Measurements from ENCODE around the gene CDKN2D. TPM values are rescaled to one million over a fixed set of nuclear protein-coding genes. Genes with fewer than 3 reads are reported as not detected.

CDKN2D gene
- total RNA-seq, 2 experiments from 2014 or later: 22.4 to 26.6 TPM

DNA sequence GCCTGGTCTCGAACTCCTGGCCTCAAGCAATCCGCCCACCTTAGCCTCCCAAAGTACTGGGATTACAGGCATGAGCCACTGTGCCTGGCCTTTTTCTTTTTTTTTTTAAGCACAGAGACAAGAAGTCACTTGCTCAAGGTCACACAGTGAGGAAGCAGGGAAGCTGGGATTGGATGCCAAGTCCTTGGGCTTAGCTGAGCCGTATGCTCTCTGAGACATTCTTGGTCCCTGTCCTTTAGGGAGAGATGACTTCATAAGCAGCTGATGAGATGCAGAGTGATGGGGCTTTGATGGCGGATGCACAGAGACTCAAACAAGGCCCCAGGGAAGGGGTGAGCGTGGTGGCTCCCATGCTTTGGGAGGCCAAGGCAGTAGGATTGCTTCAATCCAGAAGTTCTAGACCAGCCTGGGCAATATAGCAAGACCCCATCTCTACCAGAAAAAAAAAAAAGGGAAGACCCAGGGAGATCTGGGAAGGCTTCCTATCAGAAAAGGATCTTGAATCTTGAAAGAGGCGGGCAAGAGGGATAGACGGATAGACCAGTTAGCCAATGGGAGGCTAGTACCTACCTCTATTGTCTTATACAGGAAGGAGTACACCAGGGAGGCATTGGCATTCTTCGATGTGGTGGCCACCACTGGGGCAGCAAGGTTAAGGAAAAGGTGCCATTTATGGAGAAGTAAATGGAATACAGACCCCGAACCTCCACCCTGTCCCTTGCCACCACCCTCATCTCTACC is 14.4 kb upstream of the CDKN2D start:
- CTCF ChIA-PET (ENCODE audit: unreplicated experiment): no interaction called here
- H3K9me3 ChIP-seq (ENCODE audit: low read length): no peaks in the 10 kb centered on the region
- TF ChIP-seq EZH2phosphoT487 (IDR thresholded peaks at IDR 0.05; ENCODE audit: borderline replicate concordance, low read depth, low read length): no peak
- TF ChIP-seq, protein P1, sequence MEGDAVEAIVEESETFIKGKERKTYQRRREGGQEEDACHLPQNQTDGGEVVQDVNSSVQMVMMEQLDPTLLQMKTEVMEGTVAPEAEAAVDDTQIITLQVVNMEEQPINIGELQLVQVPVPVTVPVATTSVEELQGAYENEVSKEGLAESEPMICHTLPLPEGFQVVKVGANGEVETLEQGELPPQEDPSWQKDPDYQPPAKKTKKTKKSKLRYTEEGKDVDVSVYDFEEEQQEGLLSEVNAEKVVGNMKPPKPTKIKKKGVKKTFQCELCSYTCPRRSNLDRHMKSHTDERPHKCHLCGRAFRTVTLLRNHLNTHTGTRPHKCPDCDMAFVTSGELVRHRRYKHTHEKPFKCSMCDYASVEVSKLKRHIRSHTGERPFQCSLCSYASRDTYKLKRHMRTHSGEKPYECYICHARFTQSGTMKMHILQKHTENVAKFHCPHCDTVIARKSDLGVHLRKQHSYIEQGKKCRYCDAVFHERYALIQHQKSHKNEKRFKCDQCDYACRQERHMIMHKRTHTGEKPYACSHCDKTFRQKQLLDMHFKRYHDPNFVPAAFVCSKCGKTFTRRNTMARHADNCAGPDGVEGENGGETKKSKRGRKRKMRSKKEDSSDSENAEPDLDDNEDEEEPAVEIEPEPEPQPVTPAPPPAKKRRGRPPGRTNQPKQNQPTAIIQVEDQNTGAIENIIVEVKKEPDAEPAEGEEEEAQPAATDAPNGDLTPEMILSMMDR (conservative IDR thresholded peaks at IDR 0.05; ENCODE audit: low read length): no peak
- no peak overlapping the region for H2AFZ ChIP-seq (ENCODE audit: low read length)
- no peaks in the 10 kb centered on the region for H3K36me3 ChIP-seq (ENCODE audit: insufficient read depth, low read length)
- DNase-seq (ENCODE audit: low spot score): no peak
- BruUV-seq (replicated peaks): no TSS peak
- no peak overlapping the region for H3K4me3 ChIP-seq (ENCODE audit: low read depth, low read length, poor library complexity, severe bottlenecking)
- no peaks in the 10 kb centered on the region for H3K79me2 ChIP-seq (ENCODE audit: insufficient read depth, low read depth, low read length)
- H3K9me2 ChIP-seq (ENCODE audit: insufficient read depth, low read length): no peaks in the 10 kb centered on the region
- intact Hi-C loops (cut with micrococcal nuclease; ENCODE audit: unreplicated experiment): no loop called here
- H4K20me1 ChIP-seq (ENCODE audit: insufficient read depth, low read length): no peaks in the 10 kb centered on the region
- no peak overlapping the region for H3K4me2 ChIP-seq (ENCODE audit: low read length)
- no peak overlapping the region for H3K27ac ChIP-seq (ENCODE audit: low read depth, low read length, poor library complexity, severe bottlenecking)
- peaks cover 31% of the 10 kb centered on the region for H3K4me1 ChIP-seq (ENCODE audit: insufficient read depth, low read length, poor library complexity, severe bottlenecking)
- POLR2A ChIA-PET: interaction anchor here (1.0 to 2.6 kb wide), 2 partner anchors 9 to 20 kb away, joined by 4 to 22 read pairs; no protein-coding TSS in a partner anchor

DNA sequence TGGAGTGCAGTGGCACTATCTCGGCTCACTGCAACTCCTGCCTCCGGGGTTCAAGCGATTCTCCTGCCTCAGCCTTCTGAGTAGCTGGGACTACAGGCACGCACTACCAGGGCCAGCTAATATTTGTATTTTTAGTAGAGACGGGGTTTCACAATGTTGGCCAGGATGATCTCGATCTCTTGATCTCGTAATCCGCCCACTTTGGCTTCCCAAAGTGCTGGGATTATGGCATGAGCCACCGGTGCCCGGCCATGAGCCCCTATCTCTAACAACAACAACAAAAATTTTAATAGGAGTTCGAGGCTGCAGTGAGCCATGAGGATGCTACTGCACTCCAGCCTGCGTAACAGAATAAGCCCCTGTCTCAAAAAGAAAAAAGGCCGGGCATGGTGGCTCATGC is 13.3 kb upstream of the CDKN2D start:
- no TSS peak for BruUV-seq (replicated peaks)
- intact Hi-C loops (cut with micrococcal nuclease; ENCODE audit: unreplicated experiment): no loop called here
- no peak overlapping the region for H3K4me3 ChIP-seq (ENCODE audit: low read depth, low read length, poor library complexity, severe bottlenecking)
- H3K9me2 ChIP-seq (ENCODE audit: insufficient read depth, low read length): no peaks in the 10 kb centered on the region
- peaks cover 31% of the 10 kb centered on the region for H3K4me1 ChIP-seq (ENCODE audit: insufficient read depth, low read length, poor library complexity, severe bottlenecking)
- H2AFZ ChIP-seq (ENCODE audit: low read length): no peak overlapping the region
- no peaks in the 10 kb centered on the region for H3K9me3 ChIP-seq (ENCODE audit: low read length)
- no peaks in the 10 kb centered on the region for H3K36me3 ChIP-seq (ENCODE audit: insufficient read depth, low read length)
- H3K79me2 ChIP-seq (ENCODE audit: insufficient read depth, low read depth, low read length): no peaks in the 10 kb centered on the region
- CTCF ChIA-PET (ENCODE audit: unreplicated experiment): interaction anchor here (0.6 to 2.0 kb wide), 4 partner anchors 22 to 118 kb away, joined by 4 to 39 read pairs (median 14); no protein-coding TSS in a partner anchor
- TF ChIP-seq, protein P1 (conservative IDR thresholded peaks at IDR 0.05; ENCODE audit: low read length): no peak
- no peak for TF ChIP-seq EZH2phosphoT487 (IDR thresholded peaks at IDR 0.05; ENCODE audit: borderline replicate concordance, low read depth, low read length)
- POLR2A ChIA-PET: interaction anchor here (0.6 to 2.6 kb wide), 5 partner anchors 11 to 1728 kb away, joined by 3 to 22 read pairs (median 4); no protein-coding TSS in a partner anchor
- H3K27ac ChIP-seq (ENCODE audit: low read depth, low read length, poor library complexity, severe bottlenecking): no peak overlapping the region
- DNase-seq (ENCODE audit: low spot score): no peak
- H3K4me2 ChIP-seq (ENCODE audit: low read length): no peak overlapping the region
- no peaks in the 10 kb centered on the region for H4K20me1 ChIP-seq (ENCODE audit: insufficient read depth, low read length)
